ENCODE results near the gene VWA3B. TPM values are rescaled to one million over a fixed set of nuclear protein-coding genes. Genes with fewer than 3 reads are reported as not detected.

Gene VWA3B
- total RNA-seq, 6 experiments from 2014 or later = 0.09 to 0.24 (median 0.13) TPM; not detected in 2

DNA sequence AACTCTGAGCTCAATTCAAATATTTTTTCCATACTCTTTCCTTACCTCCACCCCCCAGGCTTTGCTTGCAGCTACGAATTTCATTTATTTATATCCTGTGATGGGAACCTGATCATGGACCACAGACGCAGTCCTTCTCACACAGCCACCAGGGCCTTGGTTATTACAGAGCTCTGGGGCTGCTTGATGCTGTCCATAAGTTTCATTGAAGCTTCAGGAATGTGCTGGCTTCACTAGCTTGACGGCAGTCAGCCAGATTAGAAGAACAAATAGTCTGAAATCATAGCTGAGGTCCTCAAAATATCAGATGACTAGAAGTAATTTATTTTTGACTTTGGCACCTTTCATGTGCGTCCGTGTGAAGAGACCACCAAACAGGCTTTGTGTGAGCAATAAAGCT is 104.9 kb downstream of the VWA3B start:
- DNase-seq (no peak), ATAC-seq (no peak)
- Histone ChIP-seq H3K9me3 (no peaks in the 10 kb centered on the region), H3K36me3 (no peaks in the 10 kb centered on the region), H3K4me3 (no peak overlapping the region), H3K27me3 (no peaks in the 10 kb centered on the region), H3K4me1 (no peaks in the 10 kb centered on the region), H3K27ac (no peak overlapping the region)
- WGBS (ENCODE audit: insufficient coverage, low coverage, low lambda C conversion rate, missing lambda C conversion rate) = 41% methylated on average over 5 of the region's 5 CpGs
- intact Hi-C loops (cut with DNase I) = no loop called here
- no peak for TF ChIP-seq POLR2A (IDR thresholded peaks at IDR 0.05)
- TF ChIP-seq, protein P1, sequence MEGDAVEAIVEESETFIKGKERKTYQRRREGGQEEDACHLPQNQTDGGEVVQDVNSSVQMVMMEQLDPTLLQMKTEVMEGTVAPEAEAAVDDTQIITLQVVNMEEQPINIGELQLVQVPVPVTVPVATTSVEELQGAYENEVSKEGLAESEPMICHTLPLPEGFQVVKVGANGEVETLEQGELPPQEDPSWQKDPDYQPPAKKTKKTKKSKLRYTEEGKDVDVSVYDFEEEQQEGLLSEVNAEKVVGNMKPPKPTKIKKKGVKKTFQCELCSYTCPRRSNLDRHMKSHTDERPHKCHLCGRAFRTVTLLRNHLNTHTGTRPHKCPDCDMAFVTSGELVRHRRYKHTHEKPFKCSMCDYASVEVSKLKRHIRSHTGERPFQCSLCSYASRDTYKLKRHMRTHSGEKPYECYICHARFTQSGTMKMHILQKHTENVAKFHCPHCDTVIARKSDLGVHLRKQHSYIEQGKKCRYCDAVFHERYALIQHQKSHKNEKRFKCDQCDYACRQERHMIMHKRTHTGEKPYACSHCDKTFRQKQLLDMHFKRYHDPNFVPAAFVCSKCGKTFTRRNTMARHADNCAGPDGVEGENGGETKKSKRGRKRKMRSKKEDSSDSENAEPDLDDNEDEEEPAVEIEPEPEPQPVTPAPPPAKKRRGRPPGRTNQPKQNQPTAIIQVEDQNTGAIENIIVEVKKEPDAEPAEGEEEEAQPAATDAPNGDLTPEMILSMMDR (IDR thresholded peaks at IDR 0.05) = no peak

DNA sequence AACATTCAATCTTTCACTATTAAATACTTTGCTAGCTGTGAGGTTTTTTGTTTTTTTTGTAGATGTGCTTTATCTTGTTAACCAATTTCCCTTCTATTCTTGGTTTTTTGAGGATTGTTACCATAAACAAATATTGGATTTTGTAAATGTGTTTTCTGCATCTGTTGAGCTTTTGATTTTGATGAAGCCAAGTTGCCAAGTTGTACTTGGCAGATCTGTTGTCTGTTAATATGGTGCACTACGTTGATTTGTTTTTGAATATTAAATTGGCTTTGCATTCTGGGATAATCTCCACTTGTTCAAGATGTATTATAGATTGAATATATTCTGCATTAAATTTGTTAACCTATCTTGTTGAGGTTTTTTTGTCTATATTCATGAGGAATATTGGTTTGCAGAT is 114.6 kb downstream of the VWA3B start:
- Histone ChIP-seq H3K4me1 (no peaks in the 10 kb centered on the region), H3K27ac (no peak overlapping the region), H3K4me3 (no peak overlapping the region), H3K9me3 (no peaks in the 10 kb centered on the region), H3K36me3 (no peaks in the 10 kb centered on the region), H3K27me3 (no peaks in the 10 kb centered on the region)
- 68% methylated on average over 1 of the region's 1 CpG for WGBS (ENCODE audit: insufficient coverage, low coverage, low lambda C conversion rate, missing lambda C conversion rate)
- no peak for ATAC-seq
- intact Hi-C loops (cut with DNase I) = no loop called here
- TF ChIP-seq, protein P1 (IDR thresholded peaks at IDR 0.05) = no peak
- TF ChIP-seq POLR2A (IDR thresholded peaks at IDR 0.05) = no peak
- no peak for DNase-seq

DNA sequence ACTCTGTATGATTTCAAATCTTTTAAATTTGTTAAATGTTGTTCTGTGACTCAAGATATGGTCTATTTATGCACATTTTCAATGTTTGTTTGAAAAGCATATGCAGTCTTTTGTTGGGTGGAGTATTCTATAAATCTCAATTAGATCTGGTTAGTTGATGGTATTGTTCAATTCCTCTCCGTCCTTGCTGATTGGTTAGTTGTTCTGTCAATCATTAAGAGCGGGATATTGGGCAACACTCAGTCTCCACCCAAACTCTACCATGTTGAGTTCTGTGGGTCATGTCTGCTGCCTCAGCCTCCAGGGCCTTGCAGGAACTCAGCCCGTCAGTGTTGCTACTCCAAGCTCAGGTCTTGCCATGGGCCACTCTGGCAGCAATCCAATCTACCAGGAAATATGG is 118.9 kb downstream of the VWA3B start:
- 80% methylated on average over 2 of the region's 3 CpGs for WGBS (ENCODE audit: insufficient coverage, low coverage, low lambda C conversion rate, missing lambda C conversion rate)
- no peaks in the 10 kb centered on the region for H3K36me3 ChIP-seq
- H3K9me3 ChIP-seq = no peaks in the 10 kb centered on the region
- TF ChIP-seq POLR2A (IDR thresholded peaks at IDR 0.05) = no peak
- TF ChIP-seq, protein P1 (IDR thresholded peaks at IDR 0.05) = no peak
- intact Hi-C loops (cut with DNase I) = no loop called here
- no peak overlapping the region for H3K27ac ChIP-seq
- H3K27me3 ChIP-seq = no peaks in the 10 kb centered on the region
- no peaks in the 10 kb centered on the region for H3K4me1 ChIP-seq
- DNase-seq (no peak), ATAC-seq (no peak)
- no peak overlapping the region for H3K4me3 ChIP-seq

DNA sequence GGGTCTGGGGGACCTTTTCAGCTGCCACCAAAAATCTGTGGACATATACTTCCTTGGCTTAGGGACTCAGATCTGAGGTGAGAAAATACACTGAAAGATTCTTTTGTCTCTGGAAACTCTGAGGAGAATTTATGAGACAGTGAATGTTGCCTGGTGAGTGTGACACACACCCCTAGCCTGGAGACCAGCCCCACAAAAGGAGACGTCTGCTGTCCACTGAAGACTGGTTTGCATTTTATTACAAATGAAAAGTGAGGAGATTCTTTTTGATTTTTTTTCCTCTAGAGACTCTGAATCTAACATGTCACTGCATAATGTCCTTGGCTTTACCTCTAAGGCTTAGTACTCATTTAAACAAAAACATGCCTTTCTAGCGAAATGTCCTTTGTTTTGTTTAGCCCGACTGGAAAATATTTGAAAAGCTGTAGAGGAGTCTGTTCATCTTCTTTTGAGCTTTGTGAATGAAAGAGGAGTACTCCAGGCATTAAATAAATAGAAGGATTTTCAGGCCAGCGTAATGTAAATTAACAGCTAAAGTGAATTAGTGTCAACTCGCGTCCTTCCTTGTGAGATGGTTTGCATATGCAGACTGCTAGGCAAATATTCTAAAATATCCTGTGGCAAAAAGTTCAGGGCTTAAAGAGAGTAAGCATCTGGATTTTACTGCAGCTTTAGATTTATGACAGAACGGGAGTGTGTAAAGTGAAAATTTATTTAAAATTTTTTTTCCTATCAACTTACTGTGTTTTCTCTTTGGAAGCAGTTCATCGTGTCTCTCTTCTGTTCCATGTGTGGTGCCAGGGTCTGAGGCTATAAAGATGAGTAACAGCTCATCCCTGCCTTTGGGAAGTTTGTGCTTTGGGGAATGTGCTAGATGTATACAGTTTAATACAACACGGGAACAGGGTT is 125.4 kb downstream of the VWA3B start:
- 52% methylated on average over 9 of the region's 9 CpGs for WGBS (ENCODE audit: insufficient coverage, low coverage, low lambda C conversion rate, missing lambda C conversion rate)
- Histone ChIP-seq H3K4me1 (no peaks in the 10 kb centered on the region), H3K9me3 (no peaks in the 10 kb centered on the region), H3K4me3 (no peak overlapping the region), H3K27me3 (no peaks in the 10 kb centered on the region), H3K36me3 (no peaks in the 10 kb centered on the region), H3K27ac (no peak overlapping the region)
- TF ChIP-seq, protein P1 (IDR thresholded peaks at IDR 0.05) = no peak
- TF ChIP-seq POLR2A (IDR thresholded peaks at IDR 0.05) = no peak
- intact Hi-C loops (cut with DNase I) = no loop called here
- no peak for DNase-seq
- no peak for ATAC-seq
